Measurements from ENCODE around the gene LRRC43.

- TF ChIP-seq CTCF (IDR thresholded peaks at IDR 0.05) (no peak), EP300 (IDR thresholded peaks at IDR 0.05; ENCODE audit: low read depth) (no peak), POLR2A (IDR thresholded peaks at IDR 0.05) (no peak), POLR2AphosphoS5 (IDR thresholded peaks at IDR 0.05) (no peak)
Observed at GRCh38 chr12:122167356-122167925, 15.5 kb upstream of the LRRC43 start.
